IPS-20b (cell line): ENCODE data around the gene SPIN2A.
"Not testable (repeated sequence)": the region's sequence is repeated elsewhere in the genome, so short reads cannot be mapped to it uniquely, and the experiment has no call there.

Source experiments
- H3K27ac ChIP-seq: one replicate; pipeline ENCODE4 v1.5.1; 2013; ENCODE audit warnings: low read length
- H3K27me3 ChIP-seq: 2 replicates; pipeline ENCODE4 v1.6.1; 2013; ENCODE audit warnings: mild to moderate bottlenecking, low read length, inconsistent platforms; ENCODE audit not compliant: insufficient read depth
- H3K36me3 ChIP-seq: 2 replicates; pipeline ENCODE4 v1.6.1; 2013; ENCODE audit warnings: low read depth, mild to moderate bottlenecking, inconsistent platforms, low read length, moderate library complexity; ENCODE audit not compliant: insufficient read depth
- H3K4me1 ChIP-seq: 2 replicates; pipeline ENCODE4 v1.6.1; 2013; ENCODE audit warnings: mild to moderate bottlenecking, control low read depth, inconsistent platforms, low read length, moderate library complexity; ENCODE audit not compliant: insufficient read depth
- H3K4me3 ChIP-seq: 2 replicates; pipeline ENCODE4 v1.5.1; 2013; ENCODE audit warnings: mild to moderate bottlenecking, low read length, inconsistent platforms
- H3K9ac ChIP-seq: 2 replicates; pipeline ENCODE4 v1.6.1; 2013; ENCODE audit warnings: low read depth, mild to moderate bottlenecking, inconsistent platforms, low read length, moderate library complexity
- H3K9me3 ChIP-seq: 2 replicates; pipeline ENCODE4 v1.6.1; 2013; ENCODE audit warnings: mild to moderate bottlenecking, low read depth, low read length, inconsistent platforms; ENCODE audit not compliant: insufficient read depth

Gene SPIN2A

GRCh38 chrX:57133706-57134105 lies 3.5 kb downstream of the SPIN2A start:
- H3K9me3 ChIP-seq, result no peaks in the 10 kb centered on the region
- H3K36me3 ChIP-seq, result no peaks in the 10 kb centered on the region
- no peak overlapping the region for H3K9ac ChIP-seq
- no peaks in the 10 kb centered on the region; the same call in 1 of the 2 replicates for H3K4me1 ChIP-seq
- no peaks in the 10 kb centered on the region for H3K27me3 ChIP-seq
- no peak overlapping the region for H3K27ac ChIP-seq
- H3K4me3 ChIP-seq, result no peak overlapping the region

GRCh38 chrX:57133284-57133683 lies 3.9 kb downstream of the SPIN2A start:
- H3K9ac ChIP-seq, H3K4me1 ChIP-seq, H3K27ac ChIP-seq, H3K4me3 ChIP-seq, H3K9me3 ChIP-seq, H3K27me3 ChIP-seq, H3K36me3 ChIP-seq: not testable (repeated sequence)

GRCh38 chrX:57132046-57132445 lies 5.2 kb downstream of the SPIN2A start:
- no peak overlapping the region for H3K4me3 ChIP-seq
- H3K4me1 ChIP-seq, result no peaks in the 10 kb centered on the region
- no peaks in the 10 kb centered on the region for H3K27me3 ChIP-seq
- H3K9ac ChIP-seq, result no peak overlapping the region
- H3K27ac ChIP-seq, result no peak overlapping the region
- H3K36me3 ChIP-seq, result no peaks in the 10 kb centered on the region
- no peaks in the 10 kb centered on the region for H3K9me3 ChIP-seq

- Histone ChIP-seq H3K4me1 (no peaks in the 10 kb centered on the region), H3K4me3 (peak overlapping the region; percentile 73), H3K27me3 (no peaks in the 10 kb centered on the region), H3K9me3 (no peaks in the 10 kb centered on the region), H3K27ac (no peak overlapping the region), H3K9ac (peak overlapping the region; percentile 63; the same call in 1 of the 2 replicates), H3K36me3 (peaks cover 9% of the 10 kb centered on the region; the same call in 1 of the 2 replicates)
Measured at GRCh38 chrX:57121816-57122215, 15.4 kb downstream of the SPIN2A start.

GRCh38 chrX:57121162-57121755 lies 15.9 kb downstream of the SPIN2A start, which contains the start of gene SPIN2B:
Gene SPIN2B (minus strand): TSS chrX:57121548.
- H3K4me3 ChIP-seq, result peak within 1 kb of the TSS; percentile 73
- peak within 1 kb of the TSS; percentile 74; the same call in 1 of the 2 replicates for H3K9ac ChIP-seq
- H3K4me1 ChIP-seq, result no peaks in the 10 kb centered on the region
- no peaks in the 10 kb centered on the region for H3K27me3 ChIP-seq
- peaks cover 12% of the 10 kb centered on the region; the same call in 1 of the 2 replicates for H3K36me3 ChIP-seq
- H3K9me3 ChIP-seq, result no peaks in the 10 kb centered on the region
- no peak within 1 kb of the TSS for H3K27ac ChIP-seq

GRCh38 chrX:57120619-57121161 lies 16.5 kb downstream of the SPIN2A start:
- Histone ChIP-seq H3K9ac (peak overlapping the region; percentile 74; the same call in 1 of the 2 replicates), H3K4me3 (peak overlapping the region; percentile 73), H3K36me3 (peaks cover 12% of the 10 kb centered on the region; the same call in 1 of the 2 replicates)
- H3K27me3 ChIP-seq, H3K27ac ChIP-seq, H3K9me3 ChIP-seq, H3K4me1 ChIP-seq: not testable (repeated sequence)

- Histone ChIP-seq H3K36me3 (peaks cover 12% of the 10 kb centered on the region; the same call in 1 of the 2 replicates), H3K4me3 (no peak overlapping the region), H3K27me3 (no peaks in the 10 kb centered on the region), H3K27ac (no peak overlapping the region), H3K4me1 (no peaks in the 10 kb centered on the region), H3K9me3 (no peaks in the 10 kb centered on the region), H3K9ac (no peak overlapping the region)
Measured at GRCh38 chrX:57119416-57119815, 17.8 kb downstream of the SPIN2A start.

GRCh38 chrX:57117566-57117965 lies 19.6 kb downstream of the SPIN2A start:
- not testable (repeated sequence) for H3K4me1 ChIP-seq, H3K27ac ChIP-seq, H3K27me3 ChIP-seq, H3K9me3 ChIP-seq, H3K4me3 ChIP-seq, H3K9ac ChIP-seq
- peaks cover 22% of the 10 kb centered on the region; the same call in 1 of the 2 replicates for H3K36me3 ChIP-seq

GRCh38 chrX:57104921-57105398 lies 32.2 kb downstream of the SPIN2A start:
- Histone ChIP-seq H3K4me1 (no peaks in the 10 kb centered on the region; the same call in 1 of the 2 replicates), H3K27ac (no peak overlapping the region), H3K9ac (no peak overlapping the region), H3K27me3 (no peaks in the 10 kb centered on the region), H3K4me3 (no peak overlapping the region), H3K9me3 (no peaks in the 10 kb centered on the region; the same call in 1 of the 2 replicates), H3K36me3 (peaks cover 23% of the 10 kb centered on the region)

- H3K27me3 ChIP-seq, result no peaks in the 10 kb centered on the region
- H3K9ac ChIP-seq, result no peak overlapping the region
- no peak overlapping the region for H3K27ac ChIP-seq
- no peaks in the 10 kb centered on the region; the same call in 1 of the 2 replicates for H3K4me1 ChIP-seq
- peaks cover 4% of the 10 kb centered on the region; the same call in 1 of the 2 replicates for H3K9me3 ChIP-seq
- H3K4me3 ChIP-seq, result no peak overlapping the region
- H3K36me3 ChIP-seq, result peaks cover 22% of the 10 kb centered on the region
Measured at GRCh38 chrX:57104406-57104805, 32.8 kb downstream of the SPIN2A start.

GRCh38 chrX:57103489-57103888 lies 33.7 kb downstream of the SPIN2A start:
- H3K4me3 ChIP-seq, result no peak overlapping the region
- no peaks in the 10 kb centered on the region; the same call in 1 of the 2 replicates for H3K4me1 ChIP-seq
- no peak overlapping the region for H3K9ac ChIP-seq
- H3K9me3 ChIP-seq, result peaks cover 7% of the 10 kb centered on the region; the same call in 1 of the 2 replicates
- no peak overlapping the region for H3K27ac ChIP-seq
- no peaks in the 10 kb centered on the region for H3K27me3 ChIP-seq
- peaks cover 13% of the 10 kb centered on the region; the same call in 1 of the 2 replicates for H3K36me3 ChIP-seq

- not testable (repeated sequence) for H3K9ac ChIP-seq, H3K9me3 ChIP-seq, H3K27ac ChIP-seq, H3K4me3 ChIP-seq, H3K4me1 ChIP-seq, H3K27me3 ChIP-seq
- H3K36me3 ChIP-seq, result peaks cover 13% of the 10 kb centered on the region; the same call in 1 of the 2 replicates
Measured at GRCh38 chrX:57102918-57103317, 34.3 kb downstream of the SPIN2A start.
